GM21717 (cell line): ENCODE data around the gene KDM4B.

Source experiments
- ATAC-seq: cut with Tn5 transposase; IDR thresholded peaks from one replicate; pipeline ENCODE4 v1.9.1; 2021; ENCODE audit warnings: mild to moderate bottlenecking, moderate library complexity; ENCODE audit not compliant: unreplicated experiment

KDM4B gene

GRCh38 chr19:4984106-4984380, 15.1 kb downstream of the KDM4B start:
- ATAC-seq, result no peak

DNA sequence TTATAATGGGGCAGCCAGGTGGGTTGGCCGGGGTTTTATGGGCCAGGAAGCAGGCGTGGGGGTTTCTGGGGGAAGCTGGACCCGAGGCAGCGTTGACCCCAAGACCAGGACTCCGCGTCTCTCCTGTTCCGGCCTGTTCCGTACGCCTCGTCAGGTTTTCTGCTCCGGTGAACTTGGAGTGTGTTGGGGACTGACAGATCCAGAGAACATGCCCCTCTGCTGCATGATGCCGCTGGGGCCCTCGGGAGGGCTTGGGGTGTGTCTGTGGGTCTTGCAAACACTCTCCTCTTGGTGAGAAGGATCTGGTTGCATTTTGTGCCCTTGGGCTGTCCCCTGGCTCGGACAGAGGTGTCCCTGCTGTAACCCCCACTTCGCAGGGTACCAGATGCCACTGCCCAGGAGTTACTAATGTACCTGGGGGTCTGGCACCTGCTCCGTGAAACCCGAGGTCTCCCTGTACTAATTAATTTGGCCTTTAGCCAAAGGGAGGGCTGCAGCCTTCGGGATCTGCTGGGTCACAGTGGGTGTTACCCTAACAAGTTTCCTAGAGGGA, 15.6 kb downstream of the KDM4B start:
- no peak for ATAC-seq

DNA sequence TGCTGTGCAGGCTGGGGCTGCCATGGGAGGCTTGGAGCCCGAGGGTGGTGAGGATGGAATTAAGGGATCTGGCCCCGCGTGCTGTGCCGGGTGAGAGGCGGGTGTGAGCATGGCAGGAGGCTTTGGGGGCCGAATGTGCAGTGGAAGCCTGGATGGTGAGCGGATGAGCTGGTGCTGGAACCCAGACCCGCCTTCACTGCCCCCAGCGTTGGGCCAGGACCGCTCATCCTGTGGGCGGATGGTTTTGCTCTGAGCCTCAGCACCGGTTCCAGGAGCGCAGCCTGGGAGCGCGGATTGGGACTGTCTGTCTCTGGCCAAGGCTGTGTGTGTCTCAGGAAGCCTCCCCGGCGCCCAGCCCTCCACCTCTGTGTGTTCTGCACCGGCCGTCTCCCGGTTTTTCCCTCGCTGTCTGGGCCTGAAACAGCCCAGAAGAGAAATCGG, 16.7 kb downstream of the KDM4B start:
- ATAC-seq, result no peak

DNA sequence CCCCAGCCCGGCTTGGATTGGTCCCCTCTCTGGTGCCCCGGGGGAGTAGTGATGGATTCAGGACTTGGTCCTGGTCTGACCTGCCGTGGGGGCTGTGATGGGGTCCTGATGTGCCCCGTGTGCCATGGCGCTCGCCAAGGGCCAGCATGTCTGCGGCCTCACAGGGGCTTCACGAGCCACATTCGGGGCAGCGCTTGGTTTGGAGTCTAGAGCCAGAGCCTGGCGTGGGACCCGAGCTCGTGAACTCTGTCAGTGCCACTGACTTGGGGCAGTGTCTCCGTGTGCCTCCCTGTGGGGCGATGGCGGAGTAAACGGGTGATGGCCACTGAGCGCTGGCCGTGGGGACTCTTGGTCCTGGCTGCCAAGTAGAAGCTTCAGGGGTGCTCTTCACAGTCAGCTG, 17.1 kb downstream of the KDM4B start:
- no peak for ATAC-seq

DNA sequence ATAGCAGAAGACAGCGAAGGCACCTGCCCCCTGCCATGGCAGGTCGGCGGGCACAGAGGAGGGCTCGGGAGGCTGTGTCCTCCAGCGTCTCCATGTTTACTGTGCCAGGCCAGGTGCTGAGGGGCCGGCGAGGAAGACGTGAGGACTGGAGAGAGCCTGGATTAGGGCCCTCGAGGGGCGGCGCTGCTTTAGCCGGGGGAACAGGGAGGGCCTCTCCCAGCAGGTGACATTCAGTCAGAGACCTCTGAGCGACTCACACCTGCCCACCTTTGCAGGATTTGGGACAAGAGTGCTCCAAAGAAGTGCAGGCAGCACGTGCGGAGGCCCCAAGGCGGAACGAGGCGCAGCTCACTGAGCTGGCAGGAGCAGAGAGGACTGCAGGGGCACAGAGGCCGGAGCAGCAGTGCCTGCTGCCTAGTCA, 17.6 kb downstream of the KDM4B start:
- no peak for ATAC-seq

- no peak for ATAC-seq
Measured at GRCh38 chr19:4987256-4987655, 18.3 kb downstream of the KDM4B start.

DNA sequence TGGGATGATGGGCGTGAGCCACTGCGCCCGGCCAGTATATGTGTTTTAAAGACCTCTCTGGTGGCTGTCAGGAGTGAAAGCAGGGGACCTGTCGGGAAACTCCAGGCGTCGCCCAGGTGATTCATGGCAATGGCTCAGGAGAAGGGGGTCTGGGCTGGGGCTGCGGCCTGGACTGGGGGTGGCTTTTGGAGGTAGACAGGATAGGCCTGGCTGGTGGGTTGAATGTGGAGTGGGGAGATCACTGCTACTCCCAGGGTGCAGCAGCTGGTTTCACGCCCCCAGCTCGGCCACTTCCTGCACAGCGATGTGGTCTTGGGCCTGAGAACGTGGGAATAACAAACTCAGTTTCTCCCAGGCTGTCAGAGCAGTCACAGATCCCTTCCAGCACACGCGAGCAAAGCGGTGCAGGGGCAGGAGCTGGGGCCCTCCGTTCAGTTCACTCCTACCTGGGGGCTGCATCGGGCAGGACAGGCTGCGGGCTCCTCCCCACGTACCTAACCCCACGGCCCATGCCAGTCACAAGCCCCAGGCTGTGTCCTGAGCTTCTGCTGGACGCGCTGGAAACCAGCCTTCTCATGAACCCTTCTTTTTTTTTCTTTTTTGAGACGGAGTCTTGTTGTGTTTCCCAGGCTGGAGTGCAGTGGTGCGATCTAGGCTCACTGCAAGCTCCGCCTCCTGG, 18.9 kb downstream of the KDM4B start:
- no peak for ATAC-seq

- no peak for ATAC-seq
Measured at GRCh38 chr19:4988770-4989251, 19.9 kb downstream of the KDM4B start.

DNA sequence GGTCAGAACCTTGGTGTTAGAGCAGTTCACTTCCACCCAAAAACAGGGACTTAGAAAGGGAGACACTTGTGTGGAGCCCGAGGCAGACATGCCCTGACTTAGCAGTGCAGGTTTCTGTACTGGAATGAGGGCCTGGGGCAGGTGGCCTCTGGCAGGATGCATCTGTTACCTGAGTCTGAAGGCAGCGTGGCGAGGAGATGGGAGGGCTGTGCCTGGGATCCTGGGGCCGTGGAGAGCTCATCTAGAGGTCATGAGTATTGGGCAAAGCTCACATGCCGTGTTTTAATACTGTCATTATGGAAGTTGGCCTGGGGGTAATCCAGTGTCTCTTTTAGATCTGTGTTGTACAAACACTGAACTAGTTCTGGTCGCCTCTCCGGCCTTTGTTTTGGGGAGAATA, 21.4 kb downstream of the KDM4B start:
- no peak for ATAC-seq

DNA sequence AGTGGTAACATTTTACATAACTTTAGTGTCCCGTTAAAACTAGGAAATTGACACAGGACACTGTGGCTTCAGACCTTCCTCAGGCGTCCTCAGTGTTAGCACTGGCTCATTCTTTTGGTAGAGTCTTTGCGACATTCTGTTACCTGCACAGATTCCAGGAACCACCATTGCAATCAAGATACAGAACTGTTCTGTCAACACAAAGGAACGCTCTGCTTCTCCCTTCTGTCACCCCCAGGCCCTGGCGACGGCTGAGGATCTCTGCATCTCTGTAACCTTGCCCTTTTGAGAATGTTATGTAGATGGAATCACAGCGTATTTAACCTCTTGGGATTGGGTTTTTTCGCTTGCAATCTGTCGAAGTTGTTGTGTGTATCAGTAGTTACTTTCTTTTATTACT, 22.6 kb downstream of the KDM4B start:
- no peak for ATAC-seq

- ATAC-seq, result no peak
Measured at GRCh38 chr19:4991996-4992698, 23.2 kb downstream of the KDM4B start.

DNA sequence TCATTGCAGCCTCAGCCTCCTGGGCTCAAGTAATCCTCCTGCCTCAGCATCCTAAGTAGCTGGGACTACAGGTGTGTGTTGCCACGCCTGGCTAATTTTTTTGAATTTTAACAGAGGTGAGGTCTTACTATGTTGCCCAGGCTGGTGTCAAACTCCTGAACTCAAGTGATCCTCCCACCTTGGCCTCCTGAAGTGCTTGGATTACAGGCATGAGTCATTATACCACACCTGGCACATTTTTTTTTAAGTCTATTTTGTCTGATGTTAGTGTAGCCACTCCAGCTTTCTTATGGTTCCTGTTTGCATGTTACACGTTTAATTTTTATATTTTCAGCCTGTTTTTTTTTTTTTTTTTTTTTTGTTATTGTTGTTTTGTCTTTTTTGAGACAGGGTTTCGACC, 24.8 kb downstream of the KDM4B start:
- no peak for ATAC-seq

- ATAC-seq, result no peak
Measured at GRCh38 chr19:4996701-4997100, 27.8 kb downstream of the KDM4B start.

DNA sequence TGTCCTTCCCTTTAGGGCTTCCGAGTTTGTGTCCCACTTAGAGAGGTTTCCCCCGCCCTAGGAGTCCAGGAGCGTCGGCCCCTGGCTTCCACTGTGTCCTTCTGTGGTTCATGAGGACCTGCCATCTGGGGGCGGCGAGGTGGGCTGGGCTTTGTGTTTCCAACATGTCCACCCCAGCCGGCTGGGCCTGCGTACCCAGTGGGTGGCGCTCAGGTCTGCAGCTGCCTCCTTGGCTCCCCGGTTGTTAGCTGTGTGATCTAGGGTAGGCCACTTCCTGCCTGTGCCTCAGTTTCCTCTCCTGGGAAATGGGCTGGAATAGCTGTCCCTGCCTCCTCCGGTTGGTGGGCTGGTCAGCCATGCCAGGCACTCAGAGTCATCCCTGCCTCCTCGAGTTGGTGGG, 28.4 kb downstream of the KDM4B start:
- ATAC-seq, result no peak

- ATAC-seq, result no peak
Measured at GRCh38 chr19:5000120-5000611, 31.3 kb downstream of the KDM4B start.

- ATAC-seq, result no peak
Measured at GRCh38 chr19:5001615-5002014, 32.7 kb downstream of the KDM4B start.

DNA sequence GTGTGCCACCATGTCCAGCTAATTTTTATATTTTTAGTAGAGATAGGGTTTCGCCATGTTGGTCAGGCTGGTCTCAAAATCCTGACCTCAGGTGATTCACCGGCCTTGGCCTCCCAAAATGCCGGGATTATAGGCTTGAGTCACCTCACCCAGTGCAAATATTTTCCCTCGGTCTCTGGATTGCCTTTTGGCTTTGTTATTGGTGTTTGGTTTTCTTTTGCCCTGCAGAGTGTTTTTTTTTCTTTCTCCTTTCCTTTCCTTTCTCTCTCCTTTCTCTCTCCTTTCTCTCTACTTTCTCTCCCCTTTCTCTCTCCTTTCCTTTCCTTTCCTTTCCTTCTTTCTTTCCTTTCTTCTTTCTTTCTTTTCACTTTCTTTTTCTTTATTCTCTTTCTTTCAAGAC, 33.2 kb downstream of the KDM4B start:
- ATAC-seq, result no peak

GRCh38 chr19:5003781-5004180, 34.9 kb downstream of the KDM4B start:
- no peak for ATAC-seq

GRCh38 chr19:5005096-5005495, 36.2 kb downstream of the KDM4B start:
- no peak for ATAC-seq

GRCh38 chr19:5006201-5006600, 37.3 kb downstream of the KDM4B start:
- ATAC-seq, result no peak

DNA sequence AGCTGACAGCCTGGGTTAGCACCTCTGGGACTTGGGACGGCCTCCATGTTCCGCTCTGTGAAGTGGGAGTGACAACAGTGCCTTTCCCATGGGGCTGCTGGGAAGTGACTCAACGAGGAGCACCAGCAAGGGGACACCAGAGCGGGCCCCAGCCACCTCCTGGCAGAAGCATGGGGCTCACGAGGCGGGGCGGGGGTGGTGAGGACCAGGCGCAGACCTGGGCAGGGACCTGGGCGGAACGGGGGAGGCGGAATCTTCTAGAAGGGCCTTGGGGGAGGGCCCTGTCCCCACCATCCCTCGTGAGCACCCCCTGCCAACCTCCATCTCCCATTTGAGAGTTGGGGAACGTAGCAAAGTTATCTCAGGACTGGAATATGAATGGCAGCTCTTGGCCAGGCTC, 37.9 kb downstream of the KDM4B start:
- ATAC-seq, result no peak
